ENCODE measurements around the gene CCDC184.

Gene CCDC184

DNA sequence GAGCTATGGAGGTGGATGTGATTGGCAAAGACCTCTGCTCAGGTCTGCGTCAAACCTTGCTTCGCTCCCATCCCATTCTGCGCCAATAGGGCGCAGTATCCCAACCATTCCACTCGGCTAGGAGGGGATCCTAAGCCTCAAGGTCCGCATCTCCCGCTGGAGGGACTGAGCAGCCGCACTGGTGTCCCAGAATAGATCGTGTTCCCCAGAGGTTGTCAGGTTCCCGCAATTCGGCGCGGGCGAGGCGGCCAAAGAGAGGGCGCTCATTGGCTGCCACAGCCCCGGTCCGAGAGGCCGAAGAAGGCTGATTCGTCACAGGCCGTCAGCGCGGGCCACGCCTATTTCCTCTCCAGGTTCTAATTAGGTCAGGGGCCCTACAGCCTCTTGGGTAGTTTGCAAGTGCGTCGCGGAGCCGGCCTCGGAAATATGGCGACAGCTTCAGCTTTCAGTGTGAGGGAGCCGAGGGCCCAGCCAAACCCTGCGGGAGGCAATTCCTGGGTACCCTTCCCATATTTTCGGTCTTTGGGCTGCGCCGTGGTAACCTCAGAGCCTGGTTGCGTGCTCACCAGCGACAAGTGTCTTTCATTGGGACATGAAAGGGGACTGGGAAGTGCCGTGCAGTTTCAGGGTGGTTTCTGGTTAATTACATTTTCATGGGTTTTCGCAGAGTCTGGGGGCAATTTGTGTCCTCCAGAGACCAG is 14.7 kb downstream of the CCDC184 start:
- POLR2A ChIA-PET = interaction anchor here (1.1 to 1.9 kb wide), 4 partner anchors 12 to 92 kb away, joined by 3 to 7 read pairs (median 4); partner anchors contain the start of genes ASB8 and SENP1

DNA sequence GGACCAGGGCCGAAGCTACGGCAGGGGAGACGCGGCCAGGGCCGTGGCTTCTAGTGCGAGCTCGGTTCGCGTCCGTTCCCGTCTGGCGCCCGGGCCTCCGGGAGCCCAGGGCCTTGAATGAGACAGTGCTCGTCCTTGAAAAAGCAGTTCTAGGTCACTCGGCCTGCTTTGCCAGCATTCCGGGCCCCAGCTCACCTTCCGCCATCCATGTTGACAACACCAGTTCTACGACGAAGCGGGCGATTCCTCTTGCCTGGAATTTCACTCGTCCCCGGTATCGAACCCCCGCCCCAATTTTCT is 15.2 kb downstream of the CCDC184 start:
- DNase-seq (ENCODE audit: extremely low spot score) = peak; percentile 19
- TF ChIP-seq FOXM1 (IDR thresholded peaks at IDR 0.05; ENCODE audit: borderline replicate concordance) (no peak), ZNF384 (IDR thresholded peaks at IDR 0.05) (no peak), SUZ12 (IDR thresholded peaks at IDR 0.05) (no peak), FOXK2 (IDR thresholded peaks at IDR 0.05) (no peak), L3MBTL2 (conservative IDR thresholded peaks at IDR 0.05) (no peak)
- ChIA-PET CTCF (interaction anchor here (0.6 to 2.9 kb wide), 4 partner anchors 9 to 33 kb away, joined by 3 to 10 read pairs (median 4); no protein-coding TSS in a partner anchor), POLR2A (interaction anchor here (1.2 kb wide), 1 partner anchor 14 kb away, joined by 4 read pairs; no protein-coding TSS in a partner anchor)

More for the DNA sequence above, 14.7 kb downstream of the CCDC184 start:
- DNase-seq (ENCODE audit: extremely low spot score) = peak; percentile 90
- CTCF ChIA-PET = interaction anchor here (0.5 to 2.9 kb wide), 10 partner anchors 9 to 389 kb away, joined by 3 to 10 read pairs (median 3); partner anchors contain the start of gene CCDC184
- TF ChIP-seq SP1 (IDR thresholded peaks at IDR 0.05) (no peak), L3MBTL2 (conservative IDR thresholded peaks at IDR 0.05) (peak; percentile 89)
- TF ChIP-seq, protein P1, sequence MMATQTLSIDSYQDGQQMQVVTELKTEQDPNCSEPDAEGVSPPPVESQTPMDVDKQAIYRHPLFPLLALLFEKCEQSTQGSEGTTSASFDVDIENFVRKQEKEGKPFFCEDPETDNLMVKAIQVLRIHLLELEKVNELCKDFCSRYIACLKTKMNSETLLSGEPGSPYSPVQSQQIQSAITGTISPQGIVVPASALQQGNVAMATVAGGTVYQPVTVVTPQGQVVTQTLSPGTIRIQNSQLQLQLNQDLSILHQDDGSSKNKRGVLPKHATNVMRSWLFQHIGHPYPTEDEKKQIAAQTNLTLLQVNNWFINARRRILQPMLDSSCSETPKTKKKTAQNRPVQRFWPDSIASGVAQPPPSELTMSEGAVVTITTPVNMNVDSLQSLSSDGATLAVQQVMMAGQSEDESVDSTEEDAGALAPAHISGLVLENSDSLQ (IDR thresholded peaks at IDR 0.05) = peak; percentile 14; the same call in 1 of the 2 replicates

DNA sequence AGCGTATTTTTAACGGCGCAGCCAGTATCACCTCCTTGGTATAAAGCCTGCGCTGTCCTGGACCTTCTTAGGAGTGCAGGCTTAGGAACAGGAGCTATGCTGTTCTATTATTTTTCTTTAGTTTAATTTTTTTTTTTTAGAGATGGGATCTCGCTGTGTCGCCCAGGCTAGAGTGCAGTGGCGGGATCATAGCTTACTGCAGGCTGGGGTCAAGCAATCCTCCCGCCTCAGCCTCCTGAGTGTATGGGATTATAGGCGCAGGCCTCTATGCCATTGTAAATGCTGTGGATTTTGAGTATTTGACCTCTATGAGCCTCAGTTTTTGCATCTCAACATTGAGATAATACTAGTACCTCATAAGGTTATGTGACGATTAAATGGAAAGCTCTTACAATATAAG is 15.5 kb downstream of the CCDC184 start:
- no peak for DNase-seq (ENCODE audit: extremely low spot score)
- ChIA-PET CTCF (interaction anchor here (0.6 to 2.9 kb wide), 3 partner anchors 9 to 34 kb away, joined by 3 to 10 read pairs (median 4); no protein-coding TSS in a partner anchor), POLR2A (interaction anchor here (1.5 kb wide), 1 partner anchor 13 kb away, joined by 8 read pairs; no protein-coding TSS in a partner anchor)
- TF ChIP-seq FOXK2 (IDR thresholded peaks at IDR 0.05) = no peak
- TF ChIP-seq NFRKB (IDR thresholded peaks at IDR 0.05) = no peak
- no peak for TF ChIP-seq BHLHE40 (IDR thresholded peaks at IDR 0.05; ENCODE audit: borderline replicate concordance)
- no peak for TF ChIP-seq L3MBTL2 (conservative IDR thresholded peaks at IDR 0.05)
- no peak for TF ChIP-seq FOXM1 (IDR thresholded peaks at IDR 0.05; ENCODE audit: borderline replicate concordance)
- TF ChIP-seq SUZ12 (IDR thresholded peaks at IDR 0.05) = no peak
- no peak for TF ChIP-seq LEF1 (IDR thresholded peaks at IDR 0.05; ENCODE audit: borderline replicate concordance)
- no peak for TF ChIP-seq CTBP1 (IDR thresholded peaks at IDR 0.05; ENCODE audit: borderline replicate concordance)
- TF ChIP-seq, protein P1 (IDR thresholded peaks at IDR 0.05) = no peak
- TF ChIP-seq SP1 (IDR thresholded peaks at IDR 0.05) = no peak
- TF ChIP-seq ELF4 (IDR thresholded peaks at IDR 0.05) = no peak
- no peak for TF ChIP-seq FOXA1 (IDR thresholded peaks at IDR 0.05)
- TF ChIP-seq ARNT (IDR thresholded peaks at IDR 0.05) = no peak
- TF ChIP-seq ZNF384 (IDR thresholded peaks at IDR 0.05) = no peak

DNA sequence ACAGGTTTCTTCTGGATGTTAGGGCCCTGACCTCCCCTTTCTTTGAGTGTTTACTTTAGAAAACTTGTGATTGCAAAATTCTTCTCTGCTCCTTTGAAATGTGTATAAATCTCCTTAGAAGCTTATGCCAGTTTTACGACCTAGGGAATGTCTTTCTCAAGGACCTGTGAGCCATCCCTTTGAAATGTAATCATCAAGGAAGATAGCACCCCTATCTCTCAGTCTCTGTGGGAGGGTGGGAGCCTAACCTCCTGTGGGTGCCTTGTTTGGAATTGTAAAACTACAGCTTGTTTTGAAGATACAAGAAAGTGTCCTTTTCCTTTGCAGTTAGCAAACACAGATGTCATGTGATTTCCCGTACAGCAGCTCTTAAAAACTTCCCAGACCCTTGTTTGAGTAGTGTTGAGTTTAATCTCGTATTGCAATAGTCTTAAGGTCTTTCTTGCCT is 16.4 kb downstream of the CCDC184 start:
- no peak for DNase-seq (ENCODE audit: extremely low spot score)
- POLR2A ChIA-PET = interaction anchor here (1.5 kb wide), 1 partner anchor 13 kb away, joined by 8 read pairs; no protein-coding TSS in a partner anchor
- TF ChIP-seq NFRKB (IDR thresholded peaks at IDR 0.05) = no peak
- TF ChIP-seq, protein P1 (IDR thresholded peaks at IDR 0.05) = peak; percentile 41; the same call in 1 of the 2 replicates
- CTCF ChIA-PET = interaction anchor here (0.6 to 2.9 kb wide), 3 partner anchors 10 to 35 kb away, joined by 3 to 10 read pairs (median 4); partner anchors contain the start of gene CCDC184

DNA sequence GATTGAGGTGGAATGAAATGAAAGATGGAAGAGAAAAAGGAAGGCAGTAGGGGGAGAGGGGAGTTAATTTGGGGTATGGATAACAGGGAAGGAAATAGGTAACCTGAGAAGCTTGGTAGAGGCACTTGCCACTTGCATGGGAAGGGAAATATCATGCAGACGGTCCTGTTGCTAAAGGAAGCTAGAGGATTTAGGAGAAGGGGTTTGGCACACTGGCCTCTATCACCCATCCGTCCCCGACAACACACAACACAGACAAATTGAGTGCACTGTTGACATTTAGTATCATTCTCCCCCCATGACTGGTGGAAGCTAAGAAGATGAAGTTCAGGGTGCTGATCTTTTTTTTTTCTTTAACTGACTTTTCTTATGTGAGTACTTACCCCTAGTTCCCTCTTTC is 17.6 kb downstream of the CCDC184 start:
- CTCF ChIA-PET = interaction anchor here (0.6 kb wide), 1 partner anchor 431 kb away, joined by 5 read pairs; no protein-coding TSS in a partner anchor
- POLR2A ChIA-PET = no interaction called here
- TF ChIP-seq, protein P1 (IDR thresholded peaks at IDR 0.05) = no peak
- no peak for TF ChIP-seq HDGF (IDR thresholded peaks at IDR 0.05; ENCODE audit: borderline replicate concordance)
- TF ChIP-seq CTBP1 (IDR thresholded peaks at IDR 0.05; ENCODE audit: borderline replicate concordance) = no peak
- no peak for DNase-seq (ENCODE audit: extremely low spot score)

DNA sequence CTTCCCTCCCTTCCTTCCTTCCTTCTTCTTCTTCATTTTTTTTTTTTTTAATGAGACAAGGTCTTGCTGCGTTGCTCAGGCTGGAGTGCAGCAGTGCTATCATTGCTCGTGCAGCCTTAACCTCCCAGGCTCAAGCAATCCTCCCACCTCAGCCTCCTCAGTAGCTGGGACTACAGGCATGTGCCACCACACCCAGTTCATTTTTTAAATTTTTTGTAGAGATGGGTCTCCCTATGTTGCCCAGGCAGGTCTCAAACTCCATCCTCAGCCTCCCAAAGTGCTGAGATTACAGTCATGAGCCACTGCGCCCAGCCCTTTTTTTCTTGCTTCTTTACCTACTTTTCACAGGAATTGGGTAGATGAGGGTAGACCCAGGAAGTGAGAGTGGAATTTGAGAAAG is 18.1 kb downstream of the CCDC184 start:
- no peak for TF ChIP-seq HDGF (IDR thresholded peaks at IDR 0.05; ENCODE audit: borderline replicate concordance)
- no peak for TF ChIP-seq FOXA1 (IDR thresholded peaks at IDR 0.05)
- no peak for TF ChIP-seq L3MBTL2 (conservative IDR thresholded peaks at IDR 0.05)
- TF ChIP-seq FOXK2 (IDR thresholded peaks at IDR 0.05) = no peak
- TF ChIP-seq SUZ12 (IDR thresholded peaks at IDR 0.05) = no peak
- ChIA-PET POLR2A (no interaction called here), CTCF (no interaction called here)
- no peak for DNase-seq (ENCODE audit: extremely low spot score)

DNA sequence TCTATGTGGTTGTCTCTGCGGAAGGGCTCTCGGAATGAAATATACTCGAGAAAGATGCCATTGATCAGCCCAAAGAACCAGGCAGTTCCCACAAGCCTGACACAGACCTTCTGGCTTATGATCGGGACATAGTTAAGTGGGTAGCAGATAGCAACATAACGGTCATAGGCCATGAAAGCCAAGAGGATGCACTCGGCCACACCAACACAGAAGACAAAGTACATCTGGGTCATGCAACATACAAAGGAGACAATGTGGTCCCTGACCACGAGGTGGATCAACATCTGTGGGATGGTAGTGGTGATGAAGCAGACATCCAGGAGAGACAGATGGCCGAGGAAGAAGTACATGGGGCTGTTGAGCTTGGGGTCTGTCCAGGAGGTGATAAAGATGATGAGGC is 19.3 kb downstream of the CCDC184 start:
- CTCF ChIA-PET = no interaction called here
- no peak for DNase-seq (ENCODE audit: extremely low spot score)
- POLR2A ChIA-PET = no interaction called here
- TF ChIP-seq L3MBTL2 (conservative IDR thresholded peaks at IDR 0.05) (0 out of 2 replicates have a peak, but pooled peaks have one; percentile 13), ARNT (IDR thresholded peaks at IDR 0.05) (no peak)
